NOMO-1 (cell line): ENCODE results near the gene BRWD1.

ENCODE experiments used
- DNase-seq, 2 experiments: peaks; one replicate each; lab custom pipeline; 2025; ENCODE audit not compliant: unreplicated experiment in 2 of 2; lab: John Stamatoyannopoulos, UW

BRWD1 gene

DNA sequence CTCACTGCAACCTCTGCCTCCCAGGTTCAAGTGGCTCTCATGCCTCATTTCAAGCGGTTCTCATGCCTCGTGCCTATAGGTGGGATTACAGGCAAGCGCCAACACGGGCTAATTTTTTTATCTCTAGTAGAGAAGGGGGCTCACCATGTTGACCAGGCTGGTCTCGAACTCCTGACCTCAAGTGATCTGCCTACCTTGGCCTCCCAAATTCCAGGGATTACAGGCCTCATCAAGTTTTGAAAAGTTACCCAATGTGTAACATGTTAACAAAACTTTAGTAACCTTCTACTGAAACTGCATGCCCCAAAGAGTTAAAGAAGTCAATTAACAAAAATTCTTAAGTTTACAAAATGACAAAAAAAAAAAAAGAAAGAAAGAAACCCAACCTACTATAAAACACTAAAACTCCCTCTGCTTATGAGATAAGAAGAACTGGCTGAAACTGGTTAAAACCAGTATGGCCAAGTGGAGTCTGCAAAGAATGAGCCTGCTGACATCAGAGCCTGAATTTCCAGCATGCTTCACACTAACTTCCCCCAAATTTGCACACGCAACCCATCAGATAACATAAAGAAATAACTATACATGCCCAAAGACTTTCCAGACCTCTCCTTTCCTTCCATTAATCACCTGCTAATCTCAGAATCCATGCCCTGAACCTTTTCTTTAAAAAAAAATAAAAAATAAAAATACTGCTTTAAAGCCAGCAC, 104.7 kb downstream of the BRWD1 start:
- DNase-seq = no peak

- no peak for DNase-seq
Observed at GRCh38 chr21:39204134-39204533, 109.3 kb downstream of the BRWD1 start.

- DNase-seq = no peak
Observed at GRCh38 chr21:39198800-39199199, 114.6 kb downstream of the BRWD1 start.

- no peak for DNase-seq
Observed at GRCh38 chr21:39197448-39198233, 115.8 kb downstream of the BRWD1 start.

DNA sequence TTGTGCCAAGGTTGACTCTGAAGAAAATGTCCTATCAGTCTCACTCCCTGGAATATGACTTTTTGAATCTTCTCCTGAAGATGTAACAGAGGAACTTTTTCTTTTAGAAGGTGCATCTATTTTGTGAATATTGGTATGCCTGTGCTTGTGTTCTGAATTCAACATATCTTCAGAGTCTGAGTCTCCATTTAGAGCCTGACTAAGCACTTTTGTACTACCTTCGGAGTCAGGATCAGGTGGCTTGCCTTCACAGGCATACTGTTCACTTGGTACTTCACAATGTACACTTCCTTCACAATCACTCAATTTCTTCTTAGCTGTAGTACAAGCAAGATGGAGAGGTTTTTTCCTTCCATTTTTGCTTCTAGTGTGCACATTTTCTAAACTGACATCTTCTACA, 116.6 kb downstream of the BRWD1 start:
- DNase-seq = no peak

GRCh38 chr21:39196310-39196709, 117.1 kb downstream of the BRWD1 start:
- DNase-seq = no peak

DNA sequence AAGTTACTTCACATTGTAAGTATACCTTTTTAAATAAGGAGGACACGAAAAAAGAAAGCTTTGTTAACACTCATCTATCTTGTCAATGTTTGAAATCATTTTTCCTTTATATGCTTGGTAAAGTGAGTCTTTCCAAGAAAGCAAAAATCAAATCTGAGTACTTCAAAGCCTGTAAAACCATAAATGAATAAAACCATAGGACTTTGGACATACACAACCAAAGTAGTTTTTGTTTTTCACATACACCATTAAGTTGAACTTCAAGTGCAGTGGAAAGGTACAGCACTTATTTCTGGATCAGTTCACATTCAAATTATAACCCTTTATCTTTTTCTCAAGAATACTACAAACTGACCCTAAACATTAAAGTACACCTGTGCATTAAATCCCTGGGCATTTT, 120.1 kb downstream of the BRWD1 start:
- DNase-seq = no peak

GRCh38 chr21:39189857-39190604, 123.4 kb downstream of the BRWD1 start:
- no peak for DNase-seq

DNA sequence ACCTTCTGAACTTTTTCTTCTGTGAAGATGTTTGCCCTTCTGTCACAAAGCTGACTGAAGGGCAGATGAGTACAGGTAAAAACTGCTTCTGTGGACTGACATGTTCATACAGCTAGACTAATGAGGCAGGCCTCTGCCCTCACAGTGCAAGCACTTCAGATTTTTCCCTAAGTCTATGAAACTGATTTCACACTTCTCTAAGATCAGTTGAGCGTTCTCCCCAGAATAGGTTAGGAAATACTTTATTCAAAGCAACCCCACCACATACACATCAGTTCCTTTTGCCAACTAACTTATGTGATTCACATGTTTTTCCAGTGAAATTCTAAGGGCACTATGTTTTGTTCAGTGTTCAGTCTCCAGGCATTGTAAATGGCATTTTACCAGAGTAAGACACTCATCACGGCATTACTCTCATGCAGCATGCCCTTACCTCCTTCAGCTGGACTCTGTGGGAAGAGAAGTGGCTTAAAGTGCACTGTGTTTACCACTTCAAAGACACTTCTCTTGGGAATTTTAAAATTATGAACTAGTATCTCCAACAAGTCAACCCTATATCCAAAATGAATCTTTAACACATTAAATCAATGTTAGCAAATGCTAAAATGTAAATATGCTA, 124.8 kb downstream of the BRWD1 start:
- DNase-seq = no peak

GRCh38 chr21:39187141-39187540, 126.3 kb downstream of the BRWD1 start:
- DNase-seq = no peak

- DNase-seq = no peak
Observed at GRCh38 chr21:39186676-39187075, 126.8 kb downstream of the BRWD1 start.

DNA sequence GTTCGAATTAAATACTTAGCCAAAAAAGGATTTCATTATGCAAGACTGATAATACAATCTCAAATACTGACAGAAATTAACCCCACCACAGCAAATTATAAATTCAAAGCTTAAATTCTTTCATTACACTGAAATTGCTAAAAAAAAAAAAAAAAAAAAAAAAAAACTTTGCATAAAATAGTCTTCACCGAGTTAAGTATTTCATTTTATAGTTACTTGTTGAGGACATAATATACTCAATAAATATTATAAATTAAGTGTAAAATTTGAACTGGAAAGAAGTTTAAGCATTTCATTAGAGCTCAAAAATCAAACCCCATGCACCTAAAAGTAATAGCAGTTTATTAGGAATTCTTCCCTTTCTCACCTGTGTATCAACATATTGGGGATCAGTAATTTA, 128.3 kb downstream of the BRWD1 start:
- no peak for DNase-seq

DNA sequence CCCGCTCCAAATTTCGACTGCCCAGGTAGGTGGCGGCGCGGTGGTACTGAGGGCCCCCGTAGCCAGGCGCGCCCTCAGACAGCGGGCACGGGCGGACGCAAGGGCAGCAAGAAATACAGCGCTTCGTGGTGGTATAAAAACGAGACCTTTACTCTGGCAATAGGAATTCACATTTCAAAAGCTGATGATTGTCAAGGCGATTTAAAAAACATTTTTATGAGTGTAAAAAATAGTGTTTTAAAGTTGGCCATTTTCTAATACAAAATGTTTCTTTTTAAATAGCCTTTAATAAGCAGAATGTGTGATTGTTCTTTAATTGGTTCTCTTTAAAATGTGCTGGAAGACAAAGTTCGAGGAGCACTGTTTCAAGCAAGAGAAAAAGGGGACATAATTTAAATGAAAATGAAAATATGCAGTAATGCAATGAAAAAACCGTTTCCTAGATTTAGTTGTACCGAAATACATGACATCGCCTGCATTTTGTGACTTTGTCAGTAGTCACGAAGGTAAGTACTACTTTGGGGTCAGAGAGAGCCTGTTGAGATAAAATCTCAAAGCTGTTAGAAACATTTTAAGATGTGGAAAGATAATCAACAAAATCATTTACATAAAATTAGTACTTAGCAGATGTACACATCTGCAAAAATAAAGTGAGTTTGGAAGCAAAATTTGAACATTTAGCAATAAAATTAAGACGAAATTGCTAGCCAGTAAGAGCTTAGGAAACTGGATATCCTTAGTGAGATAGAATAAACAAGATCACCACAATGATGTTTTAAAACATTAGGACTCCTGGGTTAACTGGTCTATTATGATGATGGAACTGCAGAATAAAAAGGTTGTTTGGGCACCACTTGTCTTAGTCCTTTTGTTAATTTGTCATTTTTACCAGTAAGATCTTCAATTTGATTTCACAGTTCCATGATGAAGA, 129.1 kb downstream of the BRWD1 start:
- peak in 1 of 2 experiments; percentile 43 for DNase-seq

- peak; percentile 90 to 99 for DNase-seq
Observed at GRCh38 chr21:39183272-39184049, 130.0 kb downstream of the BRWD1 start, which contains the start of gene PSMG1. TSS of gene PSMG1 (minus strand) at chr21:39183451. CDS start at chr21:39183385, 66 bp downstream.

GRCh38 chr21:39182484-39183271, 130.8 kb downstream of the BRWD1 start:
- DNase-seq = peak in 1 of 2 experiments; percentile 27

DNA sequence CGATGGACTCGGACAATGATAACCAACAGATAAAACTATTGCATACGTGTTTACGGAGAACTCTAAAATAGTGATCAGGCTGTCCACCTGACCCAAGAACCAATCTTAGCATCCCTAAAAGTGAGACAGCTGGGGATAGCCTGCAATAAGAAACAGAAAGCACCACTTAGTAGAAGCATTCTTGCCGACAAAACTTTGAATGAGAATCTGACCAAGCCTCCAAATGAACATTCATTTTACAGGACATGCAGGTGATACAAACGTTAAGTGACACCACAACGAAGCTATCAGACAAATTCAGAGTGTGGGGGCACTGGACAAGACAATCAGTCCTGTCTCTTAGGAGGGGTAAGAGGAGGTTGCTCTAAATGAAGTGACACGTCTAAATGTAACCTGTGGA, 131.4 kb downstream of the BRWD1 start:
- no peak for DNase-seq

- DNase-seq = no peak
Observed at GRCh38 chr21:39181205-39181818, 132.1 kb downstream of the BRWD1 start.

GRCh38 chr21:39180429-39181019, 132.9 kb downstream of the BRWD1 start:
- DNase-seq = no peak
